Ishikawa (cell line): ENCODE results near the gene BTK.

ENCODE experiments used
- CEBPB ChIP-seq: IDR thresholded peaks from 2 replicates; pipeline ENCODE4 v1.6.1; 2012
- CREB1 ChIP-seq: IDR thresholded peaks from 2 replicates; pipeline ENCODE4 v1.6.1; 2012; ENCODE audit warnings: low read depth
- EGR1 ChIP-seq: IDR thresholded peaks from 2 replicates; pipeline ENCODE4 v1.6.1; 2012
- EP300 ChIP-seq: IDR thresholded peaks from 2 replicates; pipeline ENCODE4 v1.6.1; 2012; ENCODE audit warnings: borderline replicate concordance
- FOXM1 ChIP-seq: IDR thresholded peaks from 2 replicates; pipeline ENCODE4 v1.6.1; 2012; ENCODE audit warnings: low read depth, borderline replicate concordance
- NFIC ChIP-seq: IDR thresholded peaks from 2 replicates; pipeline ENCODE4 v1.6.1; 2012
- RAD21 ChIP-seq: IDR thresholded peaks from 2 replicates; pipeline ENCODE4 v1.6.1; 2012; ENCODE audit warnings: low read depth
- REST ChIP-seq: IDR thresholded peaks from 2 replicates; pipeline ENCODE4 v1.6.1; 2012; ENCODE audit warnings: low read depth, mild to moderate bottlenecking
- TAF1 ChIP-seq: IDR thresholded peaks from 2 replicates; pipeline ENCODE4 v1.6.1; 2012; ENCODE audit warnings: low read depth, mild to moderate bottlenecking
- TCF12 ChIP-seq: IDR thresholded peaks from 2 replicates; pipeline ENCODE4 v1.6.1; 2012; ENCODE audit warnings: low read depth
- TEAD4 ChIP-seq: IDR thresholded peaks from 2 replicates; pipeline ENCODE4 v1.6.1; 2012
- USF1 ChIP-seq: IDR thresholded peaks from 2 replicates; pipeline ENCODE4 v1.6.1; 2012
- YY1 ChIP-seq: IDR thresholded peaks from 2 replicates; pipeline ENCODE4 v1.6.1; 2012; ENCODE audit warnings: low read depth
- ZBTB7A ChIP-seq: IDR thresholded peaks from 2 replicates; pipeline ENCODE4 v1.6.1; 2012; ENCODE audit warnings: low read depth
- TF ChIP-seq, protein P1 (sequence below): IDR thresholded peaks from 2 replicates; pipeline ENCODE4 v1.6.1; 2012

The BTK gene

GRCh38 chrX:101385795-101386541 lies at the start of gene BTK:
TSS of gene BTK (minus strand) at chrX:101386191. CDS start at chrX:101375284, 10,907 bp downstream.
- TF ChIP-seq EP300: no peak
- no peak for TF ChIP-seq TCF12
- no peak for TF ChIP-seq TEAD4
- no peak for TF ChIP-seq YY1
- TF ChIP-seq, protein P1, sequence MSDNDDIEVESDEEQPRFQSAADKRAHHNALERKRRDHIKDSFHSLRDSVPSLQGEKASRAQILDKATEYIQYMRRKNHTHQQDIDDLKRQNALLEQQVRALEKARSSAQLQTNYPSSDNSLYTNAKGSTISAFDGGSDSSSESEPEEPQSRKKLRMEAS: no peak
- TF ChIP-seq RAD21: no peak
- TF ChIP-seq USF1: no peak
- no peak for TF ChIP-seq EGR1
- TF ChIP-seq FOXM1: no peak
- no peak for TF ChIP-seq CREB1
- no peak for TF ChIP-seq NFIC
- TF ChIP-seq REST: no peak
- TF ChIP-seq ZBTB7A: no peak
- no peak for TF ChIP-seq TAF1
- TF ChIP-seq CEBPB: no peak

DNA sequence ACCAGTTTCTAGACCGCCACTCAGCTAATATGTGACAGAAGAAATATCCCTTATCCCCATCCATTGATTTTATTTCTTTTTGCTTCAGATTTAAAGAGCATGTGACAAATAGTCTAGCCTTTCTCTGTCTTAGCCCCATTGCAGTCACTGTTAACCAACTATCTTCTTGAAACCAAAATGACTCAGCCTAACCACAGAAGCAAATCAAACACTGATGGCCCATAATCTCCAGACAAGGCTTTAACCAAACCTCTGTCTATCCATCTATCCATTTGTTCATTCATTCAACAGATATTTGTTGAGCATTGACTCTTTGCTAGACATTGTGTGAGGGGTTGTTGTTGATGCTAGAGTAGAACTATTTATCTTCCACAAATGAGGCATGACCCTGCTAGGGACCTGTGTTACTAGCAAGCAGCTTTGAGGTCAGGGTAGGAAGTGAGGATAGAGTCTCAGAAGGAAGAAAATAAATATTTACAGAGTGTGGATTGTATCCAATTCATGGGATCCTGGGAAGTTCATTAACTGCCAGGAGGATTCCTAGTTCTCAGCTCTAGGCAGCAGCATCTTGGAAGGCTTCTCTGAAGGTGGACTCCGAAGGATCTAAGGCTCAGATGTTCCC lies 44.6 kb upstream of the BTK start:
- TF ChIP-seq EGR1 (no peak), EP300 (no peak), CREB1 (no peak), FOXM1 (no peak), USF1 (no peak), TAF1 (no peak), TEAD4 (no peak), YY1 (no peak), TCF12 (no peak), NFIC (no peak), CEBPB (no peak), REST (no peak), ZBTB7A (no peak)
- TF ChIP-seq, protein P1: no peak

DNA sequence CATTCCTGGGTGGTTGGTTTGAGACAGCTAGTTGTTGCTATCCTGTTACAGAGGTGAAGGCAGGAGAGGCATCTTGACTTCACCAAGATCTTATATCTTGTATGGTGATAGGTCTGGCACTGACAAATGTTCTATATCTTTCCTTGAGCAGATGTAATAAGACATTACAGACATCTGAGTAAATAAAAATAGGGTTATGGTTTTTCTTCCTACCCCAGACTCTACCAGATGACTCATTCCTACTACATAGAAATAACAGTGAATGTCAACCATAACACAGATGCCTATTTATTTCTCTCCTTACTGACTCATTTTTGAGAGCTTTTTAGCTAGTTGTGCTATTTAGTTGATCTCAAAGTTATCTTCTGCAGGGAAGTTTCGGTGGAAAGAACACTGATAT lies 43.9 kb upstream of the BTK start:
- TF ChIP-seq ZBTB7A: no peak
- TF ChIP-seq REST: no peak
- TF ChIP-seq YY1: no peak
- no peak for TF ChIP-seq CEBPB
- TF ChIP-seq USF1: no peak
- TF ChIP-seq CREB1: no peak
- TF ChIP-seq TEAD4: no peak
- no peak for TF ChIP-seq EGR1
- TF ChIP-seq TAF1: no peak
- no peak for TF ChIP-seq EP300
- TF ChIP-seq NFIC: no peak
- TF ChIP-seq TCF12: no peak
- no peak for TF ChIP-seq FOXM1
- TF ChIP-seq, protein P1: no peak
- no peak for TF ChIP-seq RAD21
